ENCODE measurements around the gene CDC25C.

Gene CDC25C

GRCh38 chr5:138331449-138332368, at the start of gene CDC25C:
Gene CDC25C, minus strand, starts transcription at chr5:138331804. Its CDS starts 624 bp downstream, at chr5:138331180.
- peak; percentile 100 for DNase-seq (ENCODE audit: low spot score)

GRCh38 chr5:138372653-138373052, 41.0 kb upstream of the CDC25C start:
- DNase-seq (ENCODE audit: low spot score): no peak

GRCh38 chr5:138372225-138372624, 40.6 kb upstream of the CDC25C start:
- DNase-seq (ENCODE audit: low spot score): no peak

GRCh38 chr5:138371454-138371853, 39.9 kb upstream of the CDC25C start:
- DNase-seq (ENCODE audit: low spot score): no peak

- no peak for DNase-seq (ENCODE audit: low spot score)
These were observed 38.9 kb upstream of the CDC25C start for GRCh38 chr5:138370537-138370936.

GRCh38 chr5:138369706-138370105, 38.1 kb upstream of the CDC25C start:
- no peak for DNase-seq (ENCODE audit: low spot score)

- no peak for DNase-seq (ENCODE audit: low spot score)
These were observed 37.7 kb upstream of the CDC25C start for GRCh38 chr5:138369261-138369660.

GRCh38 chr5:138366632-138367382, 35.2 kb upstream of the CDC25C start:
- no peak for DNase-seq (ENCODE audit: low spot score)

GRCh38 chr5:138364576-138364975, 33.0 kb upstream of the CDC25C start:
- no peak for DNase-seq (ENCODE audit: low spot score)

- DNase-seq (ENCODE audit: low spot score): no peak
These were observed 29.4 kb upstream of the CDC25C start for GRCh38 chr5:138360941-138361452.

GRCh38 chr5:138359621-138360020, 28.0 kb upstream of the CDC25C start:
- DNase-seq (ENCODE audit: low spot score): no peak

- peak; percentile 85 for DNase-seq (ENCODE audit: low spot score)
These were observed 23.3 kb upstream of the CDC25C start for GRCh38 chr5:138354926-138355378.

GRCh38 chr5:138354387-138354786, 22.8 kb upstream of the CDC25C start:
- no peak for DNase-seq (ENCODE audit: low spot score)

GRCh38 chr5:138353560-138354080, 22.0 kb upstream of the CDC25C start:
- no peak for DNase-seq (ENCODE audit: low spot score)

- DNase-seq (ENCODE audit: low spot score): peak; percentile 70
These were observed 21.3 kb upstream of the CDC25C start for GRCh38 chr5:138352722-138353559.

GRCh38 chr5:138352071-138352721, 20.6 kb upstream of the CDC25C start, which contains the start of gene KDM3B:
Gene KDM3B, plus strand, starts transcription at chr5:138352685. Its CDS starts 111 bp downstream, at chr5:138352796.
- peak; percentile 89 for DNase-seq (ENCODE audit: low spot score)

GRCh38 chr5:138351517-138351916, 19.9 kb upstream of the CDC25C start:
- no peak for DNase-seq (ENCODE audit: low spot score)

- DNase-seq (ENCODE audit: low spot score): peak; percentile 45
These were observed 19.5 kb upstream of the CDC25C start for GRCh38 chr5:138351056-138351455.

GRCh38 chr5:138350563-138350890, 18.9 kb upstream of the CDC25C start:
- no peak for DNase-seq (ENCODE audit: low spot score)

GRCh38 chr5:138349852-138350562, 18.4 kb upstream of the CDC25C start:
- no peak for DNase-seq (ENCODE audit: low spot score)
